Measurements from ENCODE around the gene ZNF467.

ZNF467 gene

GRCh38 chr7:149808311-149808710 lies 34.9 kb upstream of the ZNF467 start:
- DNase-seq (ENCODE audit: low read depth in 1 of 2, low spot score in 1 of 2) = no peak

GRCh38 chr7:149806726-149807125 lies 33.3 kb upstream of the ZNF467 start:
- no peak for DNase-seq (ENCODE audit: low read depth in 1 of 2, low spot score in 1 of 2)

- DNase-seq (ENCODE audit: low read depth in 1 of 2, low spot score in 1 of 2) = no peak
Observed at GRCh38 chr7:149804106-149804505, 30.7 kb upstream of the ZNF467 start.

- DNase-seq (ENCODE audit: low read depth in 1 of 2, low spot score in 1 of 2) = no peak
Observed at GRCh38 chr7:149803551-149804074, 30.2 kb upstream of the ZNF467 start.

GRCh38 chr7:149802966-149803365 lies 29.6 kb upstream of the ZNF467 start:
- DNase-seq (ENCODE audit: low read depth in 1 of 2, low spot score in 1 of 2) = no peak

- DNase-seq (ENCODE audit: low read depth in 1 of 2, low spot score in 1 of 2) = no peak
Observed at GRCh38 chr7:149801816-149802215, 28.4 kb upstream of the ZNF467 start.

- no peak for DNase-seq (ENCODE audit: low read depth in 1 of 2, low spot score in 1 of 2)
Observed at GRCh38 chr7:149801002-149801566, 27.7 kb upstream of the ZNF467 start.

- no peak for DNase-seq (ENCODE audit: low read depth in 1 of 2, low spot score in 1 of 2)
Observed at GRCh38 chr7:149800169-149800555, 26.8 kb upstream of the ZNF467 start.

GRCh38 chr7:149799397-149800168 lies 26.2 kb upstream of the ZNF467 start:
- peak in 1 of 2 donors; percentile 28 for DNase-seq (ENCODE audit: low read depth in 1 of 2, low spot score in 1 of 2)

GRCh38 chr7:149797771-149798170 lies 24.4 kb upstream of the ZNF467 start:
- DNase-seq (ENCODE audit: low read depth in 1 of 2, low spot score in 1 of 2) = no peak

GRCh38 chr7:149796287-149796860 lies 23.0 kb upstream of the ZNF467 start:
- DNase-seq (ENCODE audit: low read depth in 1 of 2, low spot score in 1 of 2) = no peak

GRCh38 chr7:149795126-149795525 lies 21.7 kb upstream of the ZNF467 start:
- DNase-seq (ENCODE audit: low read depth in 1 of 2, low spot score in 1 of 2) = no peak

- no peak for DNase-seq (ENCODE audit: low read depth in 1 of 2, low spot score in 1 of 2)
Observed at GRCh38 chr7:149794661-149795060, 21.3 kb upstream of the ZNF467 start.

- no peak for DNase-seq (ENCODE audit: low read depth in 1 of 2, low spot score in 1 of 2)
Observed at GRCh38 chr7:149793261-149793660, 19.9 kb upstream of the ZNF467 start.

- DNase-seq (ENCODE audit: low read depth in 1 of 2, low spot score in 1 of 2) = no peak
Observed at GRCh38 chr7:149792220-149792595, 18.8 kb upstream of the ZNF467 start.

- DNase-seq (ENCODE audit: low read depth in 1 of 2, low spot score in 1 of 2) = no peak
Observed at GRCh38 chr7:149791411-149792219, 18.2 kb upstream of the ZNF467 start.

GRCh38 chr7:149790754-149791360 lies 17.5 kb upstream of the ZNF467 start:
- DNase-seq (ENCODE audit: low read depth in 1 of 2, low spot score in 1 of 2) = no peak

- DNase-seq (ENCODE audit: low read depth in 1 of 2, low spot score in 1 of 2) = no peak
Observed at GRCh38 chr7:149790146-149790548, 16.8 kb upstream of the ZNF467 start.

- no peak for DNase-seq (ENCODE audit: low read depth in 1 of 2, low spot score in 1 of 2)
Observed at GRCh38 chr7:149789101-149789500, 15.7 kb upstream of the ZNF467 start.

- no peak for DNase-seq (ENCODE audit: low read depth in 1 of 2, low spot score in 1 of 2)
Observed at GRCh38 chr7:149788300-149788851, 15.0 kb upstream of the ZNF467 start.
